GM20000 (cell line): ENCODE results near the gene H1-8.

Experiments used
- DNase-seq: peaks from one replicate; pipeline ENCODE4 v3.0.0; 2012; ENCODE audit warnings: low spot score
- CTCF ChIP-seq: IDR thresholded peaks from 2 replicates; pipeline ENCODE4 v1.5.1; 2012; ENCODE audit warnings: mild to moderate bottlenecking, control low read depth; ENCODE audit errors: extremely low read depth, missing control alignments

The H1-8 gene

GRCh38 chr3:129525341-129525968, 17.5 kb upstream of the H1-8 start:
- no peak for DNase-seq

GRCh38 chr3:129526121-129526900, 16.7 kb upstream of the H1-8 start:
- no peak for TF ChIP-seq CTCF
- DNase-seq: peak; percentile 86

More at GRCh38 chr3:129525341-129525968, 17.5 kb upstream of the H1-8 start:
- no peak for TF ChIP-seq CTCF

- DNase-seq: no peak
- no peak for TF ChIP-seq CTCF
These were observed 15.7 kb upstream of the H1-8 start for GRCh38 chr3:129527262-129527661.

GRCh38 chr3:129528589-129529100, 14.3 kb upstream of the H1-8 start, which contains the start of gene RHO:
Gene RHO, plus strand, starts transcription at chr3:129528639. Its CDS starts 95 bp downstream, at chr3:129528734.
- DNase-seq: no peak
- no peak for TF ChIP-seq CTCF

- DNase-seq: no peak
- TF ChIP-seq CTCF: no peak
These were observed 13.4 kb upstream of the H1-8 start for GRCh38 chr3:129529436-129530210.

GRCh38 chr3:129530251-129530791, 12.7 kb upstream of the H1-8 start:
- no peak for DNase-seq
- no peak for TF ChIP-seq CTCF

- no peak for TF ChIP-seq CTCF
- DNase-seq: no peak
These were observed 12.2 kb upstream of the H1-8 start for GRCh38 chr3:129530821-129531220.
